ENCODE measurements around the gene IKZF1.
A peak's percentile ranks its signal among the peaks of the same experiment; 100 is the strongest.

The IKZF1 gene

GRCh38 chr7:50355817-50356178 is 51.3 kb downstream of the IKZF1 start:
- no peak for DNase-seq (ENCODE audit: low read depth in 2 of 2)

DNA sequence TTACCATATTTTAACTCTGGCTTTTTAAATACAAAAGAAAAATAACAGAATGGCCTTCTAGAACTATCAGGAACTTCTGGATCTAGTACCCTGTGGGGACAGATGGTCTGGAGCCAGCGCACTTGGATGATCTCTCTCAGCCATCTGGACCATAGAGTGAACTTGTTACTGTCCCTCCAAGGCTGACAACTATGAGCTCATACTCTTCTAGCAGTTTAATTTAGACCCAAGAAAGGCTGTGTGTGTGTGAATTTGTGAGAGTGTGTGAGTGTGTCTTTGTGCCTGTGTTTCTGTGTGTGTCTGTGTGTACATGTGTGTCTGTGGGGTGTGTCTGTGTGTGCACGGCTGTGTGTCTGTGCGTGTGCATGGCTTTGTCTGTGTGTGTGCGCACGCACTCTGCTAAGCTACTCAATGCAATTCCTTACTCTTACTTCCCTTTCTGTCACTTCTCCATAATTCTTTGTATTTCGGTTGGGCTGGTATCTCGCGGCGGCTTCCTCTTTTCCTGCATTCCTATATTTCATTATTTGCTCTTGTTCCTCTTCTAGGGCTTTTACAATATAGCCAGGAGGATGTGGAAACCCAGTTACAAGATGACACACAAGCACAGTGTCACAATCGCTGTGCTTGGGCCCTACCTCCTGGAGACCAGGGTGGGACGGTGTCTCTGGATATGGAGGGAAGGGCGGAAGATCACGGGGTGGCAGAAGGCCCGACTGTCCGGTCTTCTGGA is 51.9 kb downstream of the IKZF1 start:
- no peak for DNase-seq (ENCODE audit: low read depth in 2 of 2)

DNA sequence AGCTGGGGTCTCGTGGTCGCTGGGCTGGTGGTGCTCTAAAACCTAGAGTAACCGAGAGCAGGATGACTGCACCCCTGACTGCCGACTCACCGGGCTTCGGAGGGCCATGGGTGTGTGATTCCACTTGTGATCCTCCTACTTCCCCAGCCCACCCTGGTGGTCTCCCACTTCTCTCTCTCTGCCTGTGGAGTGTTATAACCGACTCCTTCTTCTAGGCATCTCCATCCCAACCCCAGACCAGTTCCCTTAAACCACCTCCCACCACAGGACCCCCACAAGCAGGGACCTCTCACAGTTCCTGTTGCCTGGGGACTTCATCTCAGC is 52.4 kb downstream of the IKZF1 start:
- DNase-seq (ENCODE audit: low read depth in 2 of 2), result no peak

DNA sequence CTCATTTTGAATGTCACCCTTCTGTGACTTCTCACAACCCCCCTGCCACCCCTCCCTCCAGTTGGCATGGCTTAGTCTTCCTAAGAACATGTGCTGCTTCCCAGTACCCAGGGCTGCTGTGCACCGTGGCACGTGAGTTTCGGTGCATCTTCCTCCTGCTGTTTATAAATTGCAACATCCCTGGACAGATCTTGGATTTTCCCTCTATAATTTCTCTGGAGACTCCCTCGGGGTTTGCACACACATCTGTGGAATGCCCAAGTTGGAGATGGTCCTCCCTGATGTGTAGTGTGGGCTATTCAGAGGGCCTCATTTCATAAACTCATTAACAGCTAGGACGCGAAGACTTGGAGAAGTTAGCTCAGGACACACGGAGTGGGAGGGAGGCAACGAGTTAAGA is 52.9 kb downstream of the IKZF1 start:
- DNase-seq (ENCODE audit: low read depth in 2 of 2), result no peak

- no peak for DNase-seq (ENCODE audit: low read depth in 2 of 2)
Observed at GRCh38 chr7:50358041-50358705, 53.7 kb downstream of the IKZF1 start.

DNA sequence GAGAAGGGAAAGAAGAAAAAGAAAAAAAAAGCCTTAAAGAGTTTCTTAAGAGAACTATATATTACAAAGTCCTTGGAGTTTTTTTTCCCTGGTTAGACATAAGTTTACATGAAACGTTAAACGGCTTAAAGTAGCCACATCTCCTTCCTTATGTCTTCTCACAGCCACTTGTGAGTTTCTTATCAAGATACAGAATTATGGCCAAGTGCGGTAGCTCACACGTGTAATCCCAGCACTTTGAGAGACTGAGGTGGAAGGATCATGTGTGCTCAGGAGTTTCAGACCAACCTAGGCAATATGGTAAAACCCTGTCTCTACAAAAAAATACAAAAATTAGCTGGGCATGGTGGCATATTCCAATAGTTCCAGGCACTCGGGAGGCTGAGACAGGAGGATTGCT is 54.3 kb downstream of the IKZF1 start:
- DNase-seq (ENCODE audit: low read depth in 2 of 2), result no peak

GRCh38 chr7:50359258-50359994 is 54.9 kb downstream of the IKZF1 start:
- DNase-seq (ENCODE audit: low read depth in 2 of 2), result no peak

DNA sequence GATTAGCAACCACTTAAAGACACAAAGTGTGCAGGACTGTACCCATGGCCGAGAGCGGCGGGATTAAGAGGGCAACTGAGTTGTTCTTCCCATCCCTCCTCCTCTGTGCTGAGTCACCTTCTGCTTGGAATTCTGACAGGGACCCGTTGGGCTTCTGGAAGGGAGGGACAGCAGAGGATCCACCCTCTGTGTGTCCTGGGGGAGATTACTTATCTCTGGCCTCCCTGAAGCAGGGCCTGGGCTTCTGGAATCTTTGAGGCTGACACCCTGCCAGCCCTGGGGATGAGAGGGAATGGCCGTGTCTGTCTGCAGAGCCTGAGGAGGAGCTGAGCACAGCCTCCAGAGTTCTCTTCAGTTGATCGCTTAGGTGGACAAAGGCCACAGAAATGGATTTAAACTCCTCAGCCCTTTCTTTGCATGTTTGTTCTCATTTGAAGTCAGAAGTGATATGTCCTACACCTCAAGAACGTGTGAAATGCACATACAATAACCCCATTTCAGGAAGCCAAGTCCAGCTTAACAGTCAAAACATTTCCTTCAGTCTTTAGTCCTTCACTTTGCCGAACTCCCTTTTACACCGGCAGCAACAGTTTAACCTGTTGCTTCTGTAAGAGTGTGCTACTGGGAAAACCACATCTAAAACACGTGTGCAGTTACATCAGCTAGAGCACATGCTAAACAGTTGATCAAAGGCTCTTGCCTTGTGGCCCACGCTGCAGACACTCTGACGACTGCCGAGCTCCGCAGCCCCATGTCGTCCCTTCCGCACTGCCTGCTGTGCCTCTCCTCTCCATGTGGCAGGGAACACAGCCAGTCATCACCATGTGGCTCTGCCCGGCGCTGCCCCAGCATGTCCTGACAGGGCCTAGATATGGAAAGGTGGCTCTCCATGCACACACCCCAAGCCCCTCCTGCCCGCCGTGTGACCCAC is 55.7 kb downstream of the IKZF1 start:
- peak; percentile 74 to 83 for DNase-seq (ENCODE audit: low read depth in 2 of 2)

DNA sequence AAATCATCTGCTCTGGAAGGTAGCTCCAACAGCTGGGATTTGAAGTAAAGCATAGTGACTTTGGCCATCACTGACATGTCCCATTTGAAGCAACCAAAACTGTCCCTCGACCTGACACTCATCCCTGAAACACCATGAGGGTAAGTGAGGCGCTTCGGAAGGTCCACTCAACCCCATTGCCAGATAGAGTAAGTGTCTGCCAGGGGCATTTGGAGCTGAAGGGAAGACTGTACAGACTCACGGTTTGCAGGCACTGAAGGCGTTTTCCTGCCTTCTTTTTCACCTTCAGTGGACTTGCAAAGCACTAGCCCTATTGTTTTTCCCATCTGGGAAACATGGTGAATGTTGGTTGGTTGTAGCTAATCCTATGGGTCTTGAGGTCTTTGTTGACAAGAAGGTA is 57.6 kb downstream of the IKZF1 start:
- DNase-seq (ENCODE audit: low read depth in 2 of 2), result no peak

- DNase-seq (ENCODE audit: low read depth in 2 of 2), result no peak
Observed at GRCh38 chr7:50362712-50363282, 58.3 kb downstream of the IKZF1 start.

GRCh38 chr7:50363327-50364060 is 59.0 kb downstream of the IKZF1 start:
- no peak for DNase-seq (ENCODE audit: low read depth in 2 of 2)

GRCh38 chr7:50364645-50365044 is 60.1 kb downstream of the IKZF1 start:
- DNase-seq (ENCODE audit: low read depth in 2 of 2), result no peak

DNA sequence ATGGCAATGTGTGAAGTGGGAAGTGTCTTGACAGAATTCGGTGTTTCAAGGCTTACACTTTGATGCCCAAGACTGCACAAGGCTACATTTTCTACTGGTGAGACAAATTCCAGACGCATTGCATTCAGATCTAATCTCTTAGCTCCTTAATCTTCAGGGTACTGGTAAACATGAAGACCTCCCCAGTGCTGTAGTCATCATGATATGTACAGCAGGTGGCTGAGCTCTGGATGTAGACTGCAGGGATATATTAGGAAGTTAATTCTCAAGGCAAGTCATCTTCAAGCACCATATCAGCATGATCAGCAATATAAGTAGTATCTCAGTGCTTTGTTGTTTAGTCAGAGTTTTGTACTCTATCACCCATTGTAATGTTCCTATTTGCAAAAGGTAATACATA is 61.8 kb downstream of the IKZF1 start:
- DNase-seq (ENCODE audit: low read depth in 2 of 2), result no peak

GRCh38 chr7:50367100-50367499 is 62.6 kb downstream of the IKZF1 start:
- DNase-seq (ENCODE audit: low read depth in 2 of 2), result no peak

DNA sequence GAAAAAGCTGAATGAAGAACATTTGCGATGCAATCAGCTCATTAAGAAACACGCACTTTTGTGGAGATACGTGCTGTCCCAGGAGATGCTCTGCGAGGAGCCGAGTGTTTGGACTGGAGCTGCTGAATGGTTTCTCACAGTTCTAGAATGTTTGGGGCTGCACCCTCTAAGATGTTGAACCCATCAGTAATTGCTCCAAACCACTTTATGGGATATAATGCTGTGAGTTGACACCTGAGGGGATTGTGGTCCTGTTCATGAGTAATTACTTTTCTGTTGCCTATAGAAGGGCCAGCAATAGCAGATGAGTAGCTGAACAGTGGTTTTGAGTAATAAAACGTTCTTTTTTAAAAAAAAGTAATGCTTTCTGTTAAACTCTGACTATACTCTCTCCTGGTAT is 63.1 kb downstream of the IKZF1 start:
- DNase-seq (ENCODE audit: low read depth in 2 of 2), result no peak

GRCh38 chr7:50368366-50368765 is 63.9 kb downstream of the IKZF1 start:
- no peak for DNase-seq (ENCODE audit: low read depth in 2 of 2)

- no peak for DNase-seq (ENCODE audit: low read depth in 2 of 2)
Observed at GRCh38 chr7:50369143-50370026, 64.9 kb downstream of the IKZF1 start.

DNA sequence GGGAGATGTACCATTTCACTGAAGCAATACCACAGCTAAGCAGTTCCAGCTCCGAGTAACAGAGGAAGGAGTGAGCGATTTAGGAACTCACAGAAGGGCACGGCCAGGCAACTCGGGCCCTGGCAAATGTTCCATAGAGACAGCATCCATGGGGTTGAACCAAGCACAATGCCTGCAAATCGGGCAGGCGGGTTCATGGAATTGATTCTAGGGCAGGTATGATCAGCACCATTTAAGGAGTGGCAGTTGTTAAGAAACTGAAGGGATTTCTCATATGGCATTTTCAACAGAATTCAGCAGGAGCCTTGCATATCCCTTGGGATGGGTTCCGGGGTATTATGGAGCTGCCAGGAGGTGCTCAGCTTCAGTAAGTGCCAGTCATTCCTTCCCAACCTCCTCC is 66.4 kb downstream of the IKZF1 start:
- no peak for DNase-seq (ENCODE audit: low read depth in 2 of 2)

DNA sequence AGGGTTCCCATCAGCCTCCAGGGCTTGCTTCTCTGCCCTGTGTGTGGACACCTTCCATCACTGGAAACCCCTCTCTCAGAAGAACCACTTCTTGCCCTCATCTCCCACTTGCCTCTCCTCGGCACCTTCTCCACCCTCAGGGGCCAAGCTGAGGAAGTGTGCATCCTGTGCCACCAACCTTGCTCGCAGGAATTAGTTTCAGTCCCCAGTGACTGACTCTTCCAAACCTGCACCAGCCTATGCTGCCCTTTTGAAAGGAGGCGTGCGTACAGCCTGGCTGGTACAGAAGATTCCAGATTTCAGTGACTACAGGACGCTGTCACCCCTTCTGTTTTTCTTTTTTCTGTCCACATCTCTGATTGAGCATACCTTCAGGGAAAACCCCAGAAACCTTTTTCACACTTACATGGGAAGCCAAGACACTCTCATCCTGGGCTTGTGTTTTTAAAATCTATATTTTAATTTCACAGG is 67.1 kb downstream of the IKZF1 start:
- DNase-seq (ENCODE audit: low read depth in 2 of 2), result no peak

DNA sequence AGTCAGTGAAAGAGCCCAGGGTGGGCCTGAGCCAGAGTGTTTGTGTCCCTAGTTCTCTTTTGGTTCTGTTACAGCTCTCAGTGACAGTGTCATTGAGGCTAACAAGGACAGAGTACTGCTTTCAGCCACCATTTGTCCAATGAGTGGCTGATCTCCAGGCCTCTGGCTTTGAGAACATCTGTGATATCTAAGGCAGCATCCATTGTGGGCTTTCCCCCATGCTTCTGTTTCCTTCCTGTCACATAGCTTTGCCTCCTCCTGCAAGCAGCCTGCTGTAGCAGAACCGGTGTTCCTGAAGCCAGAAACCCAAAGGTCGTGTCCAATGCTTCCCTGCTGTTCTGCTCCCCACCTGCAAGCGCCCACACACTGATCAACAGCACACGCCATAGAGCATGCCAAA is 68.4 kb downstream of the IKZF1 start:
- DNase-seq (ENCODE audit: low read depth in 2 of 2), result no peak

Data from stimulated activated CD4-positive, alpha-beta T cell treated with anti-CD3 and anti-CD28 coated beads, Interleukin-15, amount 100 ng/mL, for 48 hours (primary cell).